HT-29 (cell line): ENCODE measurements around the gene ZNF76. TPM values are rescaled to one million over a fixed set of nuclear protein-coding genes. Genes with fewer than 3 reads are reported as not detected.
A peak's percentile ranks its signal among the peaks of the same experiment; 100 is the strongest.

Source experiments
- DNase-seq: peaks from one replicate; pipeline ENCODE4 v3.0.0-alpha.2; 2015; ENCODE audit warnings: low spot score
- total RNA-seq: library from RNA; depleted of rRNA; stranded (reverse); fragments of >200 nt; shearing (Covaris generic); gene quantifications from 2 replicates; pipeline ENCODE4 v1.2.3, GENCODE V29; 2014

ZNF76 gene
- total RNA-seq, 1 experiment from 2014 or later, result 19.5 TPM

- DNase-seq, result no peak
These were observed 23.3 kb upstream of the ZNF76 start for GRCh38 chr6:35236223-35236622.

- DNase-seq, result no peak
These were observed 22.1 kb upstream of the ZNF76 start for GRCh38 chr6:35237476-35237875.

- DNase-seq, result no peak
These were observed 20.7 kb upstream of the ZNF76 start for GRCh38 chr6:35238843-35239289.

GRCh38 chr6:35239581-35239980, 20.0 kb upstream of the ZNF76 start:
- DNase-seq, result no peak

- peak; percentile 89 for DNase-seq
These were observed 18.4 kb upstream of the ZNF76 start for GRCh38 chr6:35240838-35241801.

GRCh38 chr6:35242486-35242885, 17.0 kb upstream of the ZNF76 start:
- no peak for DNase-seq

- DNase-seq, result no peak
These were observed 16.6 kb upstream of the ZNF76 start for GRCh38 chr6:35242906-35243305.

GRCh38 chr6:35243386-35243958, 16.1 kb upstream of the ZNF76 start:
- no peak for DNase-seq

- DNase-seq, result no peak
These were observed 15.0 kb upstream of the ZNF76 start for GRCh38 chr6:35244551-35244950.

GRCh38 chr6:35247642-35248231, 11.8 kb upstream of the ZNF76 start:
- no peak for DNase-seq

GRCh38 chr6:35248300-35248699, 11.2 kb upstream of the ZNF76 start:
- no peak for DNase-seq

GRCh38 chr6:35248965-35249364, 10.6 kb upstream of the ZNF76 start:
- no peak for DNase-seq

GRCh38 chr6:35251949-35252348, 7.6 kb upstream of the ZNF76 start:
- no peak for DNase-seq

GRCh38 chr6:35253249-35253648, 6.3 kb upstream of the ZNF76 start:
- no peak for DNase-seq

- DNase-seq, result no peak
These were observed 1.2 kb upstream of the ZNF76 start for GRCh38 chr6:35258336-35258735.

- DNase-seq, result no peak
These were observed 709 bp upstream of the ZNF76 start for GRCh38 chr6:35258858-35259193.

- peak; percentile 51 for DNase-seq
These were observed 534 bp downstream of the ZNF76 start for GRCh38 chr6:35259948-35260590.

- no peak for DNase-seq
These were observed 1.3 kb downstream of the ZNF76 start for GRCh38 chr6:35260591-35261570.

- no peak for DNase-seq
These were observed 3.1 kb downstream of the ZNF76 start for GRCh38 chr6:35262596-35262995.

GRCh38 chr6:35264550-35265274, 5.2 kb downstream of the ZNF76 start:
- no peak for DNase-seq
